Measurements from ENCODE around the gene GUSB.

DNA sequence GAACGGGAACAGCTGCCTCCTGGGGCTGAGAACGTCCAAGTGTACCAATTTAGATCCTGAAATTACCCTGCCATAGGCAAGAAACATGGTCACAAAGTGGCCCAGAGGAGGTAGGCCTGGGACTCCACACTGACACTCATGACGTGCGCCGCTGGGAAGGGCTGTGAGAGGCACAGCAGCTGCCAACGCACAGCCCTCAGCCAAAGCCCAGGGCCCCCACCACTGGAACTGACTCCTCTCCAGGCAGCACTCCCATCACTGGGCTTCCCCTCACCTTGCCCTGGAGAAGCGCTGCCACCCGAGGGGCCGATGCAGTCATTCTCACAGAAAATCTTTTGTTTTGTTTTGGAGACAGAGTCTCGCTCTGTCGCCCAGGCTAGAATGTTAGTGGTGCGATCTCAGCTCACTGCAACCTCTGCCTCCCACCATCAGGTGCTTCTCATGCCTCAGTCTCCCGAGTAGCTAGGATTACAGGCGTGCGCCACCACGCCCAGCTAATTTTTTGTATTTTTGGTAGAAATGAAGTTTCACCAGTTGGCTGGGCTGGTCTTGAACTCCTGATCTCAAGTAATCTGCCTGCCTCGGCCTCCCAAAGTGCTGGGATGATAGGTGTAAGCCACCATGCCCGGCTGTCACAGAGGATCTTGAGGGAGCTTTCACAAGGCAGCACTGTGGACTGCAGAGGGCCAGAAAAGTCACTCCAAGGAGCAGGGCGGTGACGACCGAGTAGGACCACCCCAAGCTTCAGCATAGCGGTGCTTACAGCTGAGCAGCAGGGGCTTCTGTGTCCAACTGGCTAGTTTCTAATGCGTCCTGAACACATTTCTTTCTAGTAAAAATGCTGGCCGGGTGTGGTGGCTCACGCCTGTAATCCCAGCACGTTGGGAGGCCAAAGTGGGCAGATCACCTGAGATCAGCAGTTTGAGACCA is 13.5 kb downstream of the GUSB start:
- TF ChIP-seq, protein P1, sequence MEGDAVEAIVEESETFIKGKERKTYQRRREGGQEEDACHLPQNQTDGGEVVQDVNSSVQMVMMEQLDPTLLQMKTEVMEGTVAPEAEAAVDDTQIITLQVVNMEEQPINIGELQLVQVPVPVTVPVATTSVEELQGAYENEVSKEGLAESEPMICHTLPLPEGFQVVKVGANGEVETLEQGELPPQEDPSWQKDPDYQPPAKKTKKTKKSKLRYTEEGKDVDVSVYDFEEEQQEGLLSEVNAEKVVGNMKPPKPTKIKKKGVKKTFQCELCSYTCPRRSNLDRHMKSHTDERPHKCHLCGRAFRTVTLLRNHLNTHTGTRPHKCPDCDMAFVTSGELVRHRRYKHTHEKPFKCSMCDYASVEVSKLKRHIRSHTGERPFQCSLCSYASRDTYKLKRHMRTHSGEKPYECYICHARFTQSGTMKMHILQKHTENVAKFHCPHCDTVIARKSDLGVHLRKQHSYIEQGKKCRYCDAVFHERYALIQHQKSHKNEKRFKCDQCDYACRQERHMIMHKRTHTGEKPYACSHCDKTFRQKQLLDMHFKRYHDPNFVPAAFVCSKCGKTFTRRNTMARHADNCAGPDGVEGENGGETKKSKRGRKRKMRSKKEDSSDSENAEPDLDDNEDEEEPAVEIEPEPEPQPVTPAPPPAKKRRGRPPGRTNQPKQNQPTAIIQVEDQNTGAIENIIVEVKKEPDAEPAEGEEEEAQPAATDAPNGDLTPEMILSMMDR (IDR thresholded peaks at IDR 0.05; ENCODE audit: low read depth, low read length, poor library complexity, severe bottlenecking): no peak
- no peak for TF ChIP-seq EZH2phosphoT487 (IDR thresholded peaks at IDR 0.05; ENCODE audit: borderline replicate concordance, low read length)
